HepG2 (cell line): ENCODE measurements around the gene CHST4. TPM values are rescaled to one million over a fixed set of nuclear protein-coding genes. Genes with fewer than 3 reads are reported as not detected.

Source experiments
- ATF7-NPFF ChIP-seq: sonication (generic); formaldehyde crosslinking; IDR thresholded peaks from 2 replicates; pipeline ENCODE4 v1.8.1; 2023; ENCODE audit warnings: mild to moderate bottlenecking, low read depth, missing genetic modification reagents, moderate library complexity
- CEBPZ ChIP-seq: IDR thresholded peaks from 2 replicates; pipeline ENCODE4 v1.6.1; 2012; ENCODE audit warnings: low read length, improper control_type of control experiment
- MAF1 ChIP-seq: sonication (generic); formaldehyde crosslinking; IDR thresholded peaks from 2 replicates; pipeline ENCODE4 v1.5.0; 2020; ENCODE audit warnings: missing genetic modification reagents, borderline replicate concordance
- MED1 ChIP-seq: sonication (generic); formaldehyde crosslinking; IDR thresholded peaks from 2 replicates; pipeline ENCODE4 v1.4.0; 2020; ENCODE audit warnings: missing genetic modification reagents
- NR2C2 ChIP-seq: sonication (generic); formaldehyde crosslinking; IDR thresholded peaks from 2 replicates; pipeline ENCODE4 v1.4.0; 2020; ENCODE audit warnings: missing genetic modification reagents, mild to moderate bottlenecking, moderate library complexity, borderline replicate concordance
- NRL ChIP-seq: sonication (generic); formaldehyde crosslinking; IDR thresholded peaks from 2 replicates; pipeline ENCODE4 v1.5.0; 2020; ENCODE audit warnings: missing genetic modification reagents, mild to moderate bottlenecking, moderate library complexity, borderline replicate concordance
- PHF20 ChIP-seq: sonication (generic); formaldehyde crosslinking; IDR thresholded peaks from 2 replicates; pipeline ENCODE4 v1.5.0; 2020; ENCODE audit warnings: mild to moderate bottlenecking, missing genetic modification reagents
- RFXAP ChIP-seq: sonication (generic); formaldehyde crosslinking; IDR thresholded peaks from 2 replicates; pipeline ENCODE4 v1.4.0; 2020; ENCODE audit warnings: missing genetic modification reagents, borderline replicate concordance
- TAF1 ChIP-seq: sonication (generic); formaldehyde crosslinking; IDR thresholded peaks from 2 replicates; pipeline ENCODE4 v1.4.0; 2020; ENCODE audit warnings: missing genetic modification reagents
- TARDBP ChIP-seq: sonication (generic); formaldehyde crosslinking; IDR thresholded peaks from 2 replicates; pipeline ENCODE4 v1.8.0; 2022; ENCODE audit warnings: mild to moderate bottlenecking, missing genetic modification reagents
- THYN1 ChIP-seq: sonication (generic); formaldehyde crosslinking; IDR thresholded peaks from 2 replicates; pipeline ENCODE4 v1.8.1; 2023; ENCODE audit warnings: low read depth, mild to moderate bottlenecking, moderate library complexity, missing genetic modification reagents, borderline replicate concordance
- ZNF232 ChIP-seq: sonication (generic); formaldehyde crosslinking; IDR thresholded peaks from 2 replicates; pipeline ENCODE4 v1.4.0; 2020; ENCODE audit warnings: missing genetic modification reagents, borderline replicate concordance
- ZNF331 ChIP-seq: sonication (generic); formaldehyde crosslinking; IDR thresholded peaks from 2 replicates; pipeline ENCODE4 v1.4.0; 2020; ENCODE audit warnings: missing genetic modification reagents
- ZNF337 ChIP-seq: sonication (generic); formaldehyde crosslinking; IDR thresholded peaks from 2 replicates; pipeline ENCODE4 v1.5.1; 2020; ENCODE audit warnings: missing genetic modification reagents, low read depth, mild to moderate bottlenecking, borderline replicate concordance
- ZNF430 ChIP-seq: sonication (generic); formaldehyde crosslinking; IDR thresholded peaks from 2 replicates; pipeline ENCODE4 v1.9.0; 2021; ENCODE audit warnings: mild to moderate bottlenecking, missing genetic modification reagents
- ZNF451 ChIP-seq: sonication (generic); formaldehyde crosslinking; IDR thresholded peaks from 2 replicates; pipeline ENCODE4 v1.5.0; 2020; ENCODE audit warnings: mild to moderate bottlenecking, missing genetic modification reagents
- ZNF850 ChIP-seq: sonication (generic); formaldehyde crosslinking; conservative IDR thresholded peaks from 2 replicates; pipeline ENCODE4 v1.9.0; 2021; ENCODE audit warnings: mild to moderate bottlenecking, missing genetic modification reagents
- ZSCAN12 ChIP-seq: sonication (generic); formaldehyde crosslinking; IDR thresholded peaks from 2 replicates; pipeline ENCODE4 v1.9.0; 2021; ENCODE audit warnings: mild to moderate bottlenecking, missing genetic modification reagents
- ZSCAN31 ChIP-seq: sonication (generic); formaldehyde crosslinking; IDR thresholded peaks from 2 replicates; pipeline ENCODE4 v1.5.0; 2020; ENCODE audit warnings: low read depth, mild to moderate bottlenecking, missing genetic modification reagents
- polyA plus RNA-seq, 8 experiments: library from polyadenylated mRNA; depleted of rRNA in 3 of 8; stranded (reverse) in 7 of 8; unstranded in 1 of 8; fragments of >200 nt; fragmentation: Illumina TruSeq in 4 of 8; extraction: Trizol in 4 of 8; gene quantifications; 2 replicates each; pipeline versions ENCODE4 v1.2.1 to v1.2.3, GENCODE V29; 2011 to 2016; ENCODE audit warnings: low read depth in 4 of 8, missing spikeins in 1 of 8, mixed read lengths in 1 of 8; ENCODE audit not compliant: insufficient read depth in 1 of 8
- total RNA-seq, 5 experiments: library from RNA; depleted of rRNA; stranded (reverse); fragments of >200 nt; fragmentation: Illumina TruSeq; extraction: Trizol; gene quantifications; 2 replicates each; pipeline ENCODE4 v1.2.3, GENCODE V29; 2016; ENCODE audit warnings: low read depth in 1 of 5
- TF ChIP-seq, protein P1 (sequence below): sonication (generic); formaldehyde crosslinking; IDR thresholded peaks from 2 replicates; pipeline ENCODE4 v1.4.0; 2020; ENCODE audit warnings: missing genetic modification reagents
- TF ChIP-seq, protein P2 (sequence below): IDR thresholded peaks from 2 replicates; pipeline ENCODE4 v1.6.1; 2012; ENCODE audit warnings: inconsistent platforms
- TF ChIP-seq, protein P3 (sequence below): sonication (generic); formaldehyde crosslinking; IDR thresholded peaks from 2 replicates; pipeline ENCODE4 v1.9.0; 2022; ENCODE audit warnings: missing genetic modification reagents, mild to moderate bottlenecking, borderline replicate concordance

The CHST4 gene
- total and polyA plus RNA-seq, 2 of the 13 experiments (the other 11 are each of a cell fraction or from before 2014, with no cell fraction given), result not detected

DNA sequence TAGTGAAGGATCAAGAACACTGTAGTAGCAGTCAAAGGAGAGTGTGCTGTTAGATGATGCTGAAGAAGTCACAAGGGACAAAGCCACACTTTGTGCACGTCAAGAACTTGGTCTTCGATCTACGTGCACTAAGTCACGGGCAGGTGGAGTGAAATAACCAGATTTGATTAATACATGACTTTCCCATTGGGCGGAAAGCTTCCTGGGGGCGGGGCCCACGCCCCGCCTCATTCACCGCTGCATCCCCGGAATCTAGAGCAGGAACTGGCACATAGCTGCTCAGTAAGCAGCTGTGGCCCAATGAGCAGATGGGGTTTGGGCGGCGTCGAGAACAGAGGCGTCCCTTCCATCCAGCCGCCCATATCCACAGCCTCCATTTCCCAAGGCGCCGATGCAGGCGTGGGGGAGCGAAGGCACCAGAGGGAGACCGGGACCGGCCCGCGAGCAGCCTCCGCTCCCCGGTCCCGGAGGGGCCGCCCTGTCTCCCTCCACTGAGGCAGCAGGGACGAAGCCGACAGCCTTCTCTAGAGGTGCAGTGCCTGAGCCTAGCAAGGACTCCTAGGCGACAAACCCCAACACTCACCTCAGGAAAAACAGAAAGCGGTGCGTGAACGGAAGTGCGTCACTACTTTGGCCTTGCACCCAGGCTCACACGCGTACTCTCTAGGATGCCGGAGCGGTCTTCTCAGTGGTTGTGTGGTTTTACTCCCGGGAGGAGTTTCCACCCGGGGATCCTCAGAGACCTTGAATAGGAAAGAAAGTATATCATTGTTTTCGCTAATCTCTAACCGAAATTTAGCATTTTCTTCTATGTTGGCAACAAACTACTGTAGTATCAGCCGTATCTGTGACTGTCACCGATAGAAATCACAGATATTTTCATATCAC is 42.0 kb upstream of the CHST4 start (continued):
- TF ChIP-seq, protein P1, sequence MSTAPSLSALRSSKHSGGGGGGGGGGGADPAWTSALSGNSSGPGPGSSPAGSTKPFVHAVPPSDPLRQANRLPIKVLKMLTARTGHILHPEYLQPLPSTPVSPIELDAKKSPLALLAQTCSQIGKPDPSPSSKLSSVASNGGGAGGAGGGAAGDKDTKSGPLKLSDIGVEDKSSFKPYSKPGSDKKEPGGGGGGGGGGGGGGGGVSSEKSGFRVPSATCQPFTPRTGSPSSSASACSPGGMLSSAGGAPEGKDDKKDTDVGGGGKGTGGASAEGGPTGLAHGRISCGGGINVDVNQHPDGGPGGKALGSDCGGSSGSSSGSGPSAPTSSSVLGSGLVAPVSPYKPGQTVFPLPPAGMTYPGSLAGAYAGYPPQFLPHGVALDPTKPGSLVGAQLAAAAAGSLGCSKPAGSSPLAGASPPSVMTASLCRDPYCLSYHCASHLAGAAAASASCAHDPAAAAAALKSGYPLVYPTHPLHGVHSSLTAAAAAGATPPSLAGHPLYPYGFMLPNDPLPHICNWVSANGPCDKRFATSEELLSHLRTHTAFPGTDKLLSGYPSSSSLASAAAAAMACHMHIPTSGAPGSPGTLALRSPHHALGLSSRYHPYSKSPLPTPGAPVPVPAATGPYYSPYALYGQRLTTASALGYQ (CRISPR knock-in tag), result 0 out of 2 replicates have a peak, but pooled peaks have one; percentile 42
- TF ChIP-seq MAF1 (CRISPR knock-in tag), result 0 out of 2 replicates have a peak, but pooled peaks have one; percentile 68
- 0 out of 2 replicates have a peak, but pooled peaks have one; percentile 36 for TF ChIP-seq ZNF451
- TF ChIP-seq NRL (CRISPR knock-in tag), result peak; percentile 33; the same call in 1 of the 2 replicates
- no peak for TF ChIP-seq THYN1 (CRISPR knock-in tag)
- peak; percentile 79 for TF ChIP-seq TAF1 (CRISPR knock-in tag)
- no peak for TF ChIP-seq ZNF232 (CRISPR knock-in tag)
- peak; percentile 50; the same call in 1 of the 2 replicates for TF ChIP-seq MED1
- peak; percentile 91 for TF ChIP-seq ZSCAN31
- peak; percentile 98 for TF ChIP-seq PHF20 (CRISPR knock-in tag)
- TF ChIP-seq RFXAP, result peak; percentile 65; the same call in 1 of the 2 replicates
- peak; percentile 73; the same call in 1 of the 2 replicates for TF ChIP-seq TARDBP
- TF ChIP-seq ZSCAN12 (CRISPR knock-in tag), result 0 out of 2 replicates have a peak, but pooled peaks have one; percentile 41
- TF ChIP-seq NR2C2 (CRISPR knock-in tag), result peak; percentile 90
- TF ChIP-seq CEBPZ, result no peak
- TF ChIP-seq, protein P2, sequence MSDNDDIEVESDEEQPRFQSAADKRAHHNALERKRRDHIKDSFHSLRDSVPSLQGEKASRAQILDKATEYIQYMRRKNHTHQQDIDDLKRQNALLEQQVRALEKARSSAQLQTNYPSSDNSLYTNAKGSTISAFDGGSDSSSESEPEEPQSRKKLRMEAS, result peak; percentile 76
- TF ChIP-seq, protein P3, sequence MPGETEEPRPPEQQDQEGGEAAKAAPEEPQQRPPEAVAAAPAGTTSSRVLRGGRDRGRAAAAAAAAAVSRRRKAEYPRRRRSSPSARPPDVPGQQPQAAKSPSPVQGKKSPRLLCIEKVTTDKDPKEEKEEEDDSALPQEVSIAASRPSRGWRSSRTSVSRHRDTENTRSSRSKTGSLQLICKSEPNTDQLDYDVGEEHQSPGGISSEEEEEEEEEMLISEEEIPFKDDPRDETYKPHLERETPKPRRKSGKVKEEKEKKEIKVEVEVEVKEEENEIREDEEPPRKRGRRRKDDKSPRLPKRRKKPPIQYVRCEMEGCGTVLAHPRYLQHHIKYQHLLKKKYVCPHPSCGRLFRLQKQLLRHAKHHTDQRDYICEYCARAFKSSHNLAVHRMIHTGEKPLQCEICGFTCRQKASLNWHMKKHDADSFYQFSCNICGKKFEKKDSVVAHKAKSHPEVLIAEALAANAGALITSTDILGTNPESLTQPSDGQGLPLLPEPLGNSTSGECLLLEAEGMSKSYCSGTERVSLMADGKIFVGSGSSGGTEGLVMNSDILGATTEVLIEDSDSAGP, result peak; percentile 79; the same call in 1 of the 2 replicates
- 0 out of 2 replicates have a peak, but pooled peaks have one; percentile 2 for TF ChIP-seq ZNF337
- peak; percentile 80 for TF ChIP-seq ZNF430 (CRISPR knock-in tag)
- peak; percentile 88 for TF ChIP-seq ZNF331 (CRISPR knock-in tag)
- no peak for TF ChIP-seq ZNF850 (CRISPR knock-in tag)
- peak; percentile 71; the same call in 1 of the 2 replicates for TF ChIP-seq ATF7-NPFF (CRISPR knock-in tag)
